ENCODE data around the gene CMIP.

CMIP gene

GRCh38 chr16:81487301-81487720 lies 42.7 kb downstream of the CMIP start:
- DNase-seq (no peak), ATAC-seq (replicated peaks) (peak; percentile 72)
- H3K4me1 Mint-ChIP-seq (ENCODE audit: low read depth in 2 of 2) = peaks cover 48 to 50% of the 10 kb centered on the region in 2 donors
- peak overlapping the region; percentile 8 to 35 for H3K4me3 Mint-ChIP-seq
- H3K27me3 Mint-ChIP-seq = no peaks in the 10 kb centered on the region
- peaks cover 28% of the 10 kb centered on the region for H3K36me3 Mint-ChIP-seq (ENCODE audit: insufficient read depth)
- H3K27ac Mint-ChIP-seq = peak overlapping the region in 1 of 2 donors; percentile 52
- peaks cover 0 to 6% of the 10 kb centered on the region in 2 donors for H3K9me3 Mint-ChIP-seq

GRCh38 chr16:81488687-81489411 lies 44.2 kb downstream of the CMIP start:
- Mint-ChIP-seq H3K36me3 (ENCODE audit: insufficient read depth) (peaks cover 17% of the 10 kb centered on the region), H3K4me3 (peak overlapping the region; percentile 40 to 56), H3K27ac (peak overlapping the region; percentile 52 to 90), H3K4me1 (ENCODE audit: low read depth in 2 of 2) (peaks cover 50% of the 10 kb centered on the region in 2 donors), H3K27me3 (no peaks in the 10 kb centered on the region), H3K9me3 (no peaks in the 10 kb centered on the region)
- ATAC-seq (replicated peaks) (no peak), DNase-seq (no peak)

DNA sequence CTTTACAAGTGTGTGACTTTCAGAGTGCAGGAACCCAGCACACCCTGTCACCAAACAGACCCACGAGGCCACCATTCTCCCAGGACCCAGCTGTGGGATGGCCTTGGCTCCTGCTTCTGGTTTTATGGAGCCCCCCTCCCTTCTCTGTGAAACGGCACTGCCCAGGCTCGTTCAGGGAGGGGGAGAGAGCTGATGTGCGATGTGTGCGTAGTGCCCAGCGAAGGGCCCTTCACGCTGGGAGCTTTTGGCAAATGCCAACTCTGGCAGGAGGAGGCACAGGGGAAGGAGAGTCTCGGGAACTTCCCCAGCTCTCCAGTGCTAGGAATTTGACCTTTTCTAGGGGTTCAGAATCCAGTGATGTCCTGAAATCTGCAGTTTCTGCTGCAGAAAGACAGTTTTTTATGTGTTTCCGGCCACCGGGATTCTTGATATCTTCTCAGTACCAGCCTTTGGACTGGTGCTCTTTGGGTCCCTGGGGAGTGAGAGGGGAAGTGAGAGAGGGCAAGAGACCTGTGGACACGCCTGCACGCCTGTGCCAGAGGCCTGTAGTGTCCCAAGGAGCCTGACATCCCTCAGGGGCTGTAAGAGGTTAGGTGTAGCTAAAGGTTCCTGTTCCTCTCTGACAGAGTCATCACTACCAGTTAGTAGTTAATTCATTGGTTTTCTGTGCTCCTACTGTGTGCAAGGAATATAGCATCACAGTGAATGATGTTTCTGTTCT lies 45.1 kb downstream of the CMIP start:
- Mint-ChIP-seq H3K27me3 (no peaks in the 10 kb centered on the region), H3K27ac (peak overlapping the region; percentile 83 to 90), H3K4me3 (no peak overlapping the region), H3K36me3 (ENCODE audit: insufficient read depth) (peaks cover 20% of the 10 kb centered on the region), H3K4me1 (ENCODE audit: low read depth in 2 of 2) (peaks cover 47 to 50% of the 10 kb centered on the region in 2 donors), H3K9me3 (no peaks in the 10 kb centered on the region)
- no peak for DNase-seq
- ATAC-seq (replicated peaks) = no peak

DNA sequence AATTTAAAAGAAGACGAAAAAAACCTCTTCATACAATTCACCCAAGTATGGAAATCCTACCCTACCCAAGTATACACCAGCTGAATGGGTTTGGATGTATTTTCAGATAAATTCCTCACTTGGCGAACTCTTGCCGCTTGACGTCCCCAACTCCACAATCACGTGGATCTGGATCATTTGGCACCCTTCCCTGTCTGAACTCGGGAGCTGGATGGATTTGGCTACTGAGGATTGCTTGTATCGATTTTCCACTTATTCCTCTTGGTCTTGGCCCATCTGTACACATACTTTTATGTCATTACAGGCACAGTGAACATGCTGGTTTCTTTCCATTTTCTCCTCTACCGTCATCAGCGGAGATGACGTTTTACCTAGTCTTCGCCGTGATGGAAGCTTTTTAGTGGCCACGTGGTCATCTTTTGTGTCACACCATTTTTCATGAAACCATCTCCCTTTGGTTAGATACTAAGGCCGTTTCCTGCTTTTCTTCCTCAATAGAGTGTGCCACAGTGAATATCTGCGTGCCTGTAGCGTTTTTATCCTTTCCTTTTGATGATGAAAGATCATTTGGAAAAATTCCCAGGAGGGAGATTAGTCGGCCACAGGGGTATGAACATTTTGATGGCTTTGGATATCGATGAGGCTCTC lies 47.1 kb downstream of the CMIP start:
- DNase-seq = no peak
- no peaks in the 10 kb centered on the region for H3K9me3 Mint-ChIP-seq
- peaks cover 39 to 49% of the 10 kb centered on the region in 2 donors for H3K4me1 Mint-ChIP-seq (ENCODE audit: low read depth in 2 of 2)
- no peak for ATAC-seq (replicated peaks)
- H3K4me3 Mint-ChIP-seq = no peak overlapping the region
- H3K27ac Mint-ChIP-seq = peak overlapping the region; percentile 80 to 84
- H3K36me3 Mint-ChIP-seq (ENCODE audit: insufficient read depth) = peaks cover 26% of the 10 kb centered on the region
- H3K27me3 Mint-ChIP-seq = no peaks in the 10 kb centered on the region

- DNase-seq (no peak), ATAC-seq (replicated peaks) (no peak)
- H3K4me3 Mint-ChIP-seq = no peak overlapping the region
- H3K36me3 Mint-ChIP-seq (ENCODE audit: insufficient read depth) = peaks cover 27% of the 10 kb centered on the region
- peaks cover 39 to 46% of the 10 kb centered on the region in 2 donors for H3K4me1 Mint-ChIP-seq (ENCODE audit: low read depth in 2 of 2)
- H3K27ac Mint-ChIP-seq = peak overlapping the region; percentile 80 to 84
- no peaks in the 10 kb centered on the region for H3K27me3 Mint-ChIP-seq
- H3K9me3 Mint-ChIP-seq = no peaks in the 10 kb centered on the region
Observed at GRCh38 chr16:81492311-81492761, 47.7 kb downstream of the CMIP start.

GRCh38 chr16:81492965-81493754 lies 48.6 kb downstream of the CMIP start:
- DNase-seq (no peak), ATAC-seq (replicated peaks) (no peak)
- no peaks in the 10 kb centered on the region for H3K27me3 Mint-ChIP-seq
- H3K36me3 Mint-ChIP-seq (ENCODE audit: insufficient read depth) = peaks cover 29% of the 10 kb centered on the region
- no peaks in the 10 kb centered on the region for H3K9me3 Mint-ChIP-seq
- H3K27ac Mint-ChIP-seq = peak overlapping the region; percentile 80 to 84
- H3K4me3 Mint-ChIP-seq = no peak overlapping the region
- peaks cover 38 to 48% of the 10 kb centered on the region in 2 donors for H3K4me1 Mint-ChIP-seq (ENCODE audit: low read depth in 2 of 2)

- H3K27ac Mint-ChIP-seq = peak overlapping the region; percentile 9 to 84
Observed at GRCh38 chr16:81493755-81494433, 49.3 kb downstream of the CMIP start.

GRCh38 chr16:81494434-81494806 lies 49.8 kb downstream of the CMIP start:
- Mint-ChIP-seq H3K4me3 (no peak overlapping the region), H3K36me3 (ENCODE audit: insufficient read depth) (peaks cover 28% of the 10 kb centered on the region), H3K4me1 (ENCODE audit: low read depth in 2 of 2) (peaks cover 39 to 48% of the 10 kb centered on the region in 2 donors), H3K27ac (peak overlapping the region in 1 of 2 donors; percentile 84), H3K9me3 (no peaks in the 10 kb centered on the region), H3K27me3 (no peaks in the 10 kb centered on the region)
- no peak for DNase-seq
- ATAC-seq (replicated peaks) = no peak

More at GRCh38 chr16:81493755-81494433, 49.3 kb downstream of the CMIP start:
- Mint-ChIP-seq H3K4me1 (ENCODE audit: low read depth in 2 of 2) (peaks cover 38 to 47% of the 10 kb centered on the region in 2 donors), H3K9me3 (no peaks in the 10 kb centered on the region), H3K4me3 (no peak overlapping the region), H3K27me3 (no peaks in the 10 kb centered on the region), H3K36me3 (ENCODE audit: insufficient read depth) (peaks cover 28% of the 10 kb centered on the region)
- no peak for DNase-seq
- ATAC-seq (replicated peaks) = peak; percentile 59

DNA sequence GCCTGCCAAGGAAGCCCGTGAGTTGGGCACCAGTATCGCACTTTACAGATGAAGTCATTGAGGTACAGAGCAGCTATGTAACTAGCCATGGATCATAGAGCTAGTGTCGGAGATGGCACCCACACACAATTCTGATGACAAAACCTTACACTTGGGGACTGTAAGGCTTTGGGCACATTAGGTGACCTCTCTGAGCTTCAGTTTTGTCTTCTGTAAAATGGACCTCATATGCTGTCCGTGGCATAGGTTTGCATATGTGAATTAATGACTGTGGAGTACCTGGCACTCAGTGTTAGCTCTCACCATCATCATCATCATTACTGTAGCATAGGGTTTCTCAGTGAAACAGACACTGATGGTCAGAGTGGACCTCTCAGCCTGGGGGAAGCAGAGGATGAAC lies 50.3 kb downstream of the CMIP start:
- Mint-ChIP-seq H3K4me1 (ENCODE audit: low read depth in 2 of 2) (peaks cover 44 to 48% of the 10 kb centered on the region in 2 donors), H3K9me3 (no peaks in the 10 kb centered on the region), H3K27ac (peak overlapping the region; percentile 83 to 85), H3K4me3 (no peak overlapping the region), H3K36me3 (ENCODE audit: insufficient read depth) (peaks cover 31% of the 10 kb centered on the region), H3K27me3 (no peaks in the 10 kb centered on the region)
- DNase-seq = no peak
- no peak for ATAC-seq (replicated peaks)

DNA sequence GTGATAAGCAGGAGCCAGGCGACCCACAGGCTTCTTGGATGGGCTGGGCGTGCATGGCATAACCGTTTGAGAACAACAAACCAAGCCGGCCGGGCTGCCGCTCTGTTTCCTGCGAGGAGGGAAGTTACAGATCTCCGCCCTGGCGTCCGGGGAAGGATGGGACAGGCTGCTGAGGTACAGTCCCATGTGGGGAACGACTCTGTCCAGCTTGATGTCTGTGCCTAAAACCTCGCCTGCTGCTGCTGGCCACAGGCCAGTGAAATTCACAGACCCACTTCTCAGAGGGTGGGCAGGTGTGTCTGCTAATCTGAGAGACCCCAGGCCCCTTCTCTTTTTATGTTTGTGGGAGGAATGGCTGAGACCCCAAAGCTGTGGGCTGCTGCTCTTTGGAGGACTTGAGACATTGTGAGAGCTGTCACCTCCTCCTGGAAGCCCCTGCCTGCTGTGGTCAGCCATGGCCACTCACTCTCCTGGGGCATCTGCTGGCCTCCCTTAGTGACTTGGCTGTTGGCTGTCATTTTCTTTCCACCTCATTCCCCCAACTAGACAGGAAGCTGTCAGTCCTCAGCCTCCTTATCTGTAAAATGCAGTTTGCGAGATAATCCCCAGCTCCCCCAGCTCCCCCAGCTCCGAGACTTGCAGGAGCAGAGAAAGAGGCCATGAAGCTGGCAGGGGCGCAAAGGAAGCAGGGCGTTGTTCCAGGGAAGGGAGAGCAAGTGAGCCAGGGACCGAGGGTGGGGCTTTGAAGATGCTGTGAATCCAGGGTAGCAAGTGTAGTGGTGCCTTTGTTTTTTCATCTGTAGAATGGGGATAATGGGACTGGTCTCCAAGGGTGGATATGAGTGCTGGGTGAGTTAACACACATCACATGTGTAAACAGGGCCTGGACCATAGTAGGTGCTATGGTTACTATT lies 51.0 kb downstream of the CMIP start:
- no peak for DNase-seq
- no peaks in the 10 kb centered on the region for H3K9me3 Mint-ChIP-seq
- no peak overlapping the region for H3K4me3 Mint-ChIP-seq
- peak overlapping the region; percentile 83 to 85 for H3K27ac Mint-ChIP-seq
- no peak for ATAC-seq (replicated peaks)
- H3K27me3 Mint-ChIP-seq = no peaks in the 10 kb centered on the region
- peaks cover 27% of the 10 kb centered on the region for H3K36me3 Mint-ChIP-seq (ENCODE audit: insufficient read depth)
- peaks cover 49 to 50% of the 10 kb centered on the region in 2 donors for H3K4me1 Mint-ChIP-seq (ENCODE audit: low read depth in 2 of 2)

DNA sequence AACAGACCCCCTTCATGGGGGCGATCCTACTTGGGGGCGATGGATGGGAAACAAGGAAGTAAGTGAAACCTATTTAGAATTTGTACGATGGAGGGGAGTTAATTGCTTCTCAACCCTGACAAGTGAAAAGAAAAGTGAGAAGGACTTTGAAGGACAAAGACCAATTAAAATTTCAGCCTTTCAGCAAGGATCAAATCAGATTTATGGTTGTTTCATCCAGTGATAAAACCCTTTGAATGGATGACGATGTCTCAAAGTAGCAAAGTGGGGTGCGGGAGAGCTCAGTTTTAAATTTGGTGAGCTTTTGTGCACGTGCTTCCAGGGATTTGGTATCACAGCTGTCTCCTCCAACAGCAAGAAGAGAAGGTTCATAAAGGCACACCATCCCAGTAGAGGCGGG lies 51.7 kb downstream of the CMIP start:
- Mint-ChIP-seq H3K9me3 (no peaks in the 10 kb centered on the region), H3K27me3 (no peaks in the 10 kb centered on the region), H3K4me3 (peak overlapping the region in 1 of 2 donors; percentile 17), H3K4me1 (ENCODE audit: low read depth in 2 of 2) (peaks cover 53 to 55% of the 10 kb centered on the region in 2 donors), H3K27ac (peak overlapping the region; percentile 80 to 85), H3K36me3 (ENCODE audit: insufficient read depth) (peaks cover 19% of the 10 kb centered on the region)
- ATAC-seq (replicated peaks) (no peak), DNase-seq (no peak)

- no peak for DNase-seq
- H3K4me1 Mint-ChIP-seq (ENCODE audit: low read depth in 2 of 2) = peaks cover 55 to 56% of the 10 kb centered on the region in 2 donors
Observed at GRCh38 chr16:81496742-81497141, 52.1 kb downstream of the CMIP start.

More at GRCh38 chr16:81496742-81497141, 52.1 kb downstream of the CMIP start:
- H3K27ac Mint-ChIP-seq = peak overlapping the region; percentile 71 to 85
- no peaks in the 10 kb centered on the region for H3K9me3 Mint-ChIP-seq
- H3K4me3 Mint-ChIP-seq = peak overlapping the region in 1 of 2 donors; percentile 17
- peaks cover 19% of the 10 kb centered on the region for H3K36me3 Mint-ChIP-seq (ENCODE audit: insufficient read depth)
- no peaks in the 10 kb centered on the region for H3K27me3 Mint-ChIP-seq
- ATAC-seq (replicated peaks) = no peak

Data from effector memory CD8-positive, alpha-beta T cell (primary cell).